Adipose tissue (tissue), 3 donors: ENCODE data around the gene TEX51. TPM values are rescaled to one million over a fixed set of nuclear protein-coding genes. Genes with fewer than 3 reads are reported as not detected.

Experiments
- H3K27ac ChIP-seq: one replicate; pipeline ENCODE4 v1.5.1; 2013; ENCODE audit warnings: low read depth, low read length
- WGBS, 3 donors: extraction: QIAGEN DNeasy Blood & Tissue Kit; methylation state at CpG; one replicate each; pipeline ENCODE4 v1.1.7; 2013; 5-methylcytosine and 5-hydroxymethylcytosine counted together
- polyA plus RNA-seq, 3 donors: library from polyadenylated mRNA; stranded (reverse); fragments of 200-250 nt; gene quantifications; one replicate each; pipeline ENCODE4 v1.2.3, GENCODE V29; 2013
- donor health status: healthy with polysubstance abuse.
- donor health status: Bipolar disorder and iron deficiency.
- donor health status: healthy.

The TEX51 gene
- polyA plus RNA-seq, 3 donors, result not detected

DNA sequence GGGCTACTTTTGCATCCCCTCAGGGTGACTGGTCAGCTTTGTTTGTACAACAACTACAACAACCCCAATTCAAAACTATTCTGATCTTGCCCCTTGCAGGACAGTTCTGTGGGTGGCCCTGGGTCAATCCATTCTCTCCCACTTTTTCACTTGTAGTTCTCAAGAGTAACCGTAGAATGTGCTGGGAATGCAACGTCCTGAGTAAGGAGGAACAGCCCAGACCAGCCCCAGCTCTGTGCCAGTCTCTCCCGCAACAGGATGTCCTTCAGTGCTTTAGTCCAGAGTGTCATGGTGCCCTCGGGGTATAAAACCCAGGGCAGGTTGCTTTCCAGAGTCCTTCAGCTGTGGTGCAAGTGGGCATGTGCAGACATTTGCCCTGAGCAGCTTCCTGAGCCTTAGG lies 22.1 kb upstream of the TEX51 start:
- H3K27ac ChIP-seq, result no peak overlapping the region
- WGBS, 3 donors, result 71 to 82% (median 79%) methylated on average over 4 of the region's 4 CpGs

DNA sequence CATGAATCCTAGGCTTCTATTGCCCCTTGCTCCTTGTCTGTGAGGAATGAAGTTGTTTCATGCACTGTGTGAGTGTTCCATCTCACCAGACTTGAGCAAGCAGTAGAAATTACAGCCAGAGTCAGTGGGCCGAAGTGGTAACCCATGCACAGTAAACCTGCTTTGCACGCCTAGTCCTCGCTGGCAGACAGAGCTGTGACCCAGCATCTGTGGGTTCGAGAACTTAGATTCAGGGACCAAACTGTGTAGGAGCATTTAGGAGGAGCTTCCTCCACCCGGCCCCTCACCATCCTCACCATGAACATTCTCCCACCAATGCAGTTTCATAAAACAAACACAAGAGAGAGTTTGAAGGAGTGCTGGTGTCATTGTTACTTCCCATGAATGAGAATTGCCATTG lies 21.6 kb upstream of the TEX51 start:
- no peak overlapping the region for H3K27ac ChIP-seq
- 77 to 95% (median 94%) methylated on average over 5 of the region's 5 CpGs for WGBS, 3 donors

DNA sequence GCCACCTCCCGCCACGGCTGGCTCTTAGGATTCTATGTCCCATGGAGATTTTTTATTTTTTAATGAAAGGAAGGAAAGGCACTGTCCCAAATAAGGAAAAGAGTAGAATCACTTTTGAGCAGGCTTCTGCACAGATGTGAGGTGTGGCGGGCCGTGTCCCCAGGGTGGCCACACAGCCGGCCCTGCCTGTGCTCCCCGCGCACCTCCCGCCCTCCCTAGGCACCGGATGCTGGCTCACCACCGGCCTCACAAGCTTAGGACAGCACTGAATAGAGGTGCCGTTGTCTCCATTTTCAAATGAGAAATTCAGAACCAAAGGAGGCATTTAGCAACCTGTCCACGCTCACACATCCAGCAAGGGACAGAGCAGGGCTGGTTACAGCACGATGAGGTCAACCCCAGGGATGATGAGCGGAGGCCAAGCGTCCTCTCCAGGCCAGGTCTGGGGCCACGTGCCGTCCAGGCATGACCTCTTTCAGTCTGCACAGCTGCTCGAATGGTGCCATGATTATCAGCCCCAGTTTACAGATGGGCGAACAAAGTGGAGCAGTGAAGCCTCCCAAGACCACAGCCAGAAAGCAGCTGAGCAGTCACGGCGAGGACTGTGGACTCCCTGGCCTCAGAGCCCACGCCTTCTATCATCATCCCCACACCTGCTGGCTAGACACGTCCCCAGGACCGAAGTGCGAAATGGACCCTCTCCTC lies 20.7 kb upstream of the TEX51 start:
- WGBS, 3 donors, result 86 to 94% (median 91%) methylated on average over 25 of the region's 25 CpGs
- H3K27ac ChIP-seq, result no peak overlapping the region

DNA sequence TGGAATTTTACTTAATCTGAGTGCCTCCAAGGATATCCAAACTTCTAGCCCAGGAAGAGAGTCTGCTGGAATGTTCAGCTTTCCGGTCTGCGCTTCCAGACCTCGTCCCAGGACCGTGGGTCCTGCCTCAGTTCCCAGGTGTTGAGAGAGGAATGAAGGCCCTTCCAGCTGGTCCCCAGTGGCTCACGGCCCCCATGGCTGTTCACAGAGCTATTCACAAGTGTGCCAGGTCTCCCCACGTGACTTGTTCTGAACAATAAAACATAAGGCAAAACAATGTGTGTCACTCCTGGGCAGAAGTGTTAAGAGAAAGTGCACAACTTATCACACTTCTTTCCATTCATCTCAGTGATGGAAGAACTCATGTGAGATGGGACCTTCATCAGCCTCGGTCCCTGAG lies 20.1 kb upstream of the TEX51 start:
- H3K27ac ChIP-seq, result no peak overlapping the region
- 64 to 79% (median 78%) methylated on average over 7 of the region's 7 CpGs for WGBS, 3 donors

DNA sequence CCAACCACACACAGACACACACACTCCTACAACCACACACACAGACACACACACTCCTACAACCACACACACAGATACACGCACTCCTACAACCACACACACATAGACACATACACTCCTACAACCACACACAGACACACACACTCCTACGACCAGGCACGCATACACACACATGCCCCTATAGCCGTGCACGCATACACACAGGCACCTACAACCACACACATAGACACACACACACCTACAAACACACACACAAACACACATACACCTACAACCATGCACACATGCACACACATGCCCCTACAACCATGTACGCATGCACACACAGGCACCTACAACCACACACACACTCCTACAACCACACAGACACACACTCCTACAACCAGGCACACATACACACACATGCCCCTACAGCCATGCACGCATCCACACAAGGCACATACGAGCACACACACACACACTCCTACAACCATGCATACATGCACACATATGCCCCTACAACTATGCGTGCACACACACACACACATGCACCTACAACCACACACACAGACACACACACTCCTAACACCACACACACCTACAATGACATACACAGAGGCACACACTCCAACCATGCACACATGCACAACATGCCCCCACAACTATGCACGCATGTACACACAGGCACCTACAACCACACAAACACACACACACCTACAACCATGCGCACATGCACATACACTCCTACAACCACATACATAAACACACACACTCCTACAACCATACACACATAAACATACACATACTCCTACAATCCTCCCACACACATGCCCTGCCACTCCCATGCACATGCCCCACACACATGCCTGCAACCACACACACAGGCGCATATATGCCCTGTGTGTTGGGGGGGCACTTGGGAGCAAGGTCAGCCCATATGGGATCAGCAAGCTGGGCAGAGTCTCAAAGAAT lies 19.1 kb upstream of the TEX51 start:
- H3K27ac ChIP-seq, result no peak overlapping the region
- WGBS, 3 donors, result 92 to 96% (median 96%) methylated on average over 12 of the region's 12 CpGs

DNA sequence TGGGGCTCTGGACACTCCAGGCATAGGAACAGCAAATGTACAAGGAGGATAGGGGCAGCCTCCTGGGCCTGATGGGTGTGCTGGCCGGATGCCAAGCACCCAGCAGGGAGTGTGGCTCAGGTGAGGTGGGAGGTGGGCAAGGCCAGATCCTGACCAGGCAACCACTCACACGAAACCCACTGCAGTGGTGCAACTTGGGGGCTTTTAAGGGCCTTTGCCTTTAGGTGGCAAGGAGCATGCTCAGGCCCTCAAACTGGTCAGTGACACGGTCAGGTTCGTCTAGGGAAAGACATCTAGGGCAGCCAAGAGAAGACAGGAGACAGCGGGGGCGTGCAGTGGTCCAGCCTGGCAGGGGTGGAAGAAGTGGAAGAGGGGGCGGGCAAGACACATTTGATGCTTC lies 18.4 kb upstream of the TEX51 start:
- 76 to 83% (median 80%) methylated on average over 7 of the region's 7 CpGs for WGBS, 3 donors
- H3K27ac ChIP-seq, result no peak overlapping the region

DNA sequence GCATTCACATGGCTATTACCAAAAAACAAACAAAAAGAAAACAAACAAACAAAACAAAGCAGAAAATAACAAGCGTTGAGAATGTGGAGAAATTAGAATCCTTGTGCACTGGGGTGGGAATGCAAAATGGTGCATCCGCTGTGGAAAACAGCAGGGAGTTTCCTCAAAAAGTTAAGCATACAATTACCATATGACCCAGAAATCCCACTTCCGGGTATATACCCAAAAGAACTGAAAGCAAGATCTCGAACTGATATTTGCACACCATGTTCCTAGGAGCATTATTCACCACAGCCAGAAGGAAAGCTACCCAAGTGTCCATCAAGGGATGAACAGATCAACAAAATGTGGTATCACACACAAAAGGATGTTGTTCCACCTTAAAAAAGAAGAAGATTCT lies 17.9 kb upstream of the TEX51 start:
- H3K27ac ChIP-seq, result no peak overlapping the region
- 63 to 72% (median 64%) methylated on average over 4 of the region's 4 CpGs for WGBS, 3 donors

DNA sequence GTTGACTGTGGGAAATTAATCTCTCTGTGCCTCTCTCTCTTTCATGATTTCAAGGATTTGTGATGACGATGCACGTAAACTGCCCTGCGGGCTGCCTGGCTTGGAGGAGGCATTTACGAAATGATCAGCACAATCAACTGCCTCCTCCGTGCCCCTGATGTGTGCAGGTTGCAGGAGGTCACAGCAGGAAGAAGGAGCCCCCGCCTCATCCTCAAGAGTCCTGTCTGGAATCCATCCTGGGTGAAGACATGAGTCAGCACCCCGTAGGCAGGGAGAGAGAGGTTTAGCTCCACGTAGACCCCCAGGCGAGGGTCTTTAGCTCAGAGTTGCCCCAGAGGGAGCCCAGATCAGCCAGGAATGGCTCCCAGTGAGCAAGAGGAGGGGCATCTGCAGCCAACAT lies 17.1 kb upstream of the TEX51 start:
- no peak overlapping the region for H3K27ac ChIP-seq
- WGBS, 3 donors, result 69 to 71% (median 70%) methylated on average over 9 of the region's 9 CpGs

DNA sequence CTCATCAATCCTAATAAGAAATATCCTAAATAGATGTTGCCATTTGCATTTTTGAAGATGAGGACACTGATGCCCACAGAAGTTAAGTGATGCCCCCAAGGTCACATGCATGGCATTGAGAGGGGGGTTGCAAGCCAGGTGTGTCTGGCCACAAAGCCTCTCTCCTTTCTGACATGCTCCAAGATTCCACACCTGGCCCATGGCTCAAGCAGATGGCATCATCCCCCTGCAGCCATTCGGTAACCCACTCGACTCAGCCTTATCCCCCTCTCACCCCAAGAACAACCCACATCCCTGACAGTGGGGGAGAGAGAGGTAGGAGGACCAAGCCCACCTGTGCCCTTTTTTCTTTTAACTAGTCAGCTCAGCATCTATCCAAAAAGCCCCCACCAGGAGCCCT lies 16.5 kb upstream of the TEX51 start:
- 38 to 45% (median 44%) methylated on average over 2 of the region's 2 CpGs for WGBS, 3 donors
- H3K27ac ChIP-seq, result no peak overlapping the region

DNA sequence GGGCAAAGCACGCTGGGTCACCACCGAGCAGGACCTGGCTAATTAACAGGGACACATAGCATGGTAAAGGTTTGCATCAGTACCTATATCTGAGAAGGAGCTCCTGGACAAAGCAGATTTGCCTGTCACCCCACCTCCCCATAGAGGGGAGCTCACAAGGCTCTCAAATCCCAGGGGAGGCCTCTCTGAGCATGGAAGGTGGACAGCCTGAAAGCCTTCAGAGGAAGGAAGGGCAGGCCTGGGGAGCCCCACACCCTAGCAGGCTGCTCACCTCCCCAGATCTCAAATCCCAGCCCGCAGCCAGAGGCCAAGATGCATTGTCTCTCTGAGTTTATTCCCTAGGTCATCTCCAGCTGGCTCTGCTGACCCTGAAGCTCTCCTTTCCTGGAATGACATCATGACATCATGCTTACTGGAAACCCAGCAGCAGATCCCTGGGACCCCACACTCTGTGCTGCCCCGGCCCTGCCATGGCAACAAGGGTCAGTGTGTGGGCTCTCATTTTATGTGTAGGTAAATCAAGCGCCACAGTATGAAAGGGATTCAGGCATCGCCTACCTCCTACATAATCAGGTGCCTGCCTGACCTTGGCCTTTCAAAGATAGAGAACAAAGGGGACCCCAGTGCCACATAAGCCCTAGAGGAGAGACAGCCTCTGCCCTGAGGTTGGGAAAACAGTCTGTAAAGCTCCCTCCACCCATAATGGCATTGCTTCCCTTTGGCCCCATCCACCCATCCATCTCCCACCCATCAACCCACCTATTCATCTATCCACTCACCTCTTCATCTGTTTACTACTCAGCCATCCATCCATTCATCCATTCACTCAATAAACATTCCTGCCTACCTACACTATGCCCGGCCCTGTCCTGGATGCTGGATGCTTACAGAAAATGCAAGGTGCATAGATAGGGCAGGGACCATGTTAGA lies 15.7 kb upstream of the TEX51 start:
- 73 to 94% (median 89%) methylated on average over 7 of the region's 7 CpGs for WGBS, 3 donors
- no peak overlapping the region for H3K27ac ChIP-seq

DNA sequence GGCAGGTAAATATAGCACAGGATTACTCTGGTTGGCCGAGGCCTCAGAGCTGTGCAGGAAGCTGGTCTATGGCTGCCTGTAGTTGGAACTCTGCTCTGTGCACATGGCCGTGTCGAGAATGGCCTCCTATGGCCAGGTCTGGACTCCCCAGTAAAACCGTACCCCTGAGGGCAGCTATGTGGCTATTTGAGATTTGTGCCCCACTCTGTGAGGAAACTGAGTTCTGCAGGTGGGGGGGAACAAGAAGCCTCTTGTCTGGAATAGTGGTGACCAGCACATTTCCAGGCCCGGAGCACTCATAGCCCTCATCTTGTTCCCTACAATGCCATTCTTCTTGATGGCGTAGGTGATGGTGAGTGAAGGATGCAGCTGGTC lies 15.0 kb upstream of the TEX51 start:
- H3K27ac ChIP-seq, result no peak overlapping the region
- 87 to 93% (median 93%) methylated on average over 6 of the region's 6 CpGs for WGBS, 3 donors

DNA sequence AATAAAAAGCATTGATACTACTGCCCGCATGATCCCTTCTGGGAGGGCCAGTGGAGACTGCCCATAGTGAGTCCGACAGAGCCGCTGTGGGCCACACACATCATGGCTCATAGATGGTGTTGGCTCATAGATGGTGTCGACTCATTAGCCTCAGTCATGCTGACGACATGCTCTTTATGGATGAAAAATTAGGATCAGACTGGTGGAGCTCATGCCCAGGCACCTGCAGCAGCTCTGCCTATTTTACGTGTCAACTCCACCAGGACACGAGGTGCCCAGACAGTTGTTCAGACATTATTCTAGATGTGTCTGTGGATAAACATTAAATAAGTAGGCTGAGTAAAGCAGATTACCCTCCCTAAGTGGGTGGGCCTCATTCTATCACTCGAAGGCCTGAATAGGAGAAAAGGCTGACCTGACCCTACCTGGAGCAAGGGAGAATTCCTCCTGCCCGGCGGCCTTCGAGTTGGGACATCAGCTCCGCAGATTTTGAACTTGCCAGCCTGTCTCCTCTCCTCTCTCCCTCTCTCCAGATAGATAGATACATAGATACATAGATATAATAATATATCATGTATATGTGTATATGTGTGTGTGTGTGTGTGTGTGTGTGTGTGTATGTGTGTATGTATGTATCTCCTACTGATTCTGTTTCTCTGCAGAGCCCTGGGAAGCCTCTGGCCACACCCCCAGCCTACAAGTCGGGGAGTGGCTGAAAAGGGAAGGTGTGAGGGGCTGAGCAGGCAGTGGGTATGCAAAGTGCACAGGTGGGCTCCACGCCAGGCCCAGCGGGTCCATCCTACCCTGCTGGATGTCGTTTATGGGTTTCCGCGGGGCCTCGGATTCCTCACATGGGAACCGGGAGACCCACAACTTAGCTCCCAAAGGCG lies 13.6 kb upstream of the TEX51 start:
- no peak overlapping the region for H3K27ac ChIP-seq
- 74 to 85% (median 78%) methylated on average over 21 of the region's 21 CpGs for WGBS, 3 donors

DNA sequence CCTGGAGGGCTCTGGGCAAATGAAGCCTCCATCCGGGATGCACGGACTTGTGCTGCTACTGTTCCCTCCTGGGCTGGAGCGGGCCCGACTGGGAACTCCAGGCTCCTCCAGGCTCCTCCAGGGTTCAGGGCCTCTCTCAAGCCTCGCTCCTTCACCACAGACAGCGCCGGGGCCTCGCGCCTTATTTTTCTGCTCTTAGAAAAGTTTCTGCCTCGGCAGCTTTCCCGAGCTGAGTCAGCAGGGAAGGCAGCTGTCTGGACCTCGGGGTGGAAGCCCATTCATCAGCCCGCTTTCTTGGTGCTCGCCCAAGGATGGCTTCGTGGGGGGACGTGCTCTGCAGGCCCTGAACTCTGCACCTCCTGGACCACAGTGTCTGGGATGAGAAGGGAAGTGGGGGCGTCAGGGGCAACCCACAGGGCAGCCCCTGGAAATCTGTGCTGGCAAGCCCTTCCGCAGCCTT lies 12.9 kb upstream of the TEX51 start:
- no peak overlapping the region for H3K27ac ChIP-seq
- 32 to 45% (median 35%) methylated on average over 18 of the region's 18 CpGs for WGBS, 3 donors

DNA sequence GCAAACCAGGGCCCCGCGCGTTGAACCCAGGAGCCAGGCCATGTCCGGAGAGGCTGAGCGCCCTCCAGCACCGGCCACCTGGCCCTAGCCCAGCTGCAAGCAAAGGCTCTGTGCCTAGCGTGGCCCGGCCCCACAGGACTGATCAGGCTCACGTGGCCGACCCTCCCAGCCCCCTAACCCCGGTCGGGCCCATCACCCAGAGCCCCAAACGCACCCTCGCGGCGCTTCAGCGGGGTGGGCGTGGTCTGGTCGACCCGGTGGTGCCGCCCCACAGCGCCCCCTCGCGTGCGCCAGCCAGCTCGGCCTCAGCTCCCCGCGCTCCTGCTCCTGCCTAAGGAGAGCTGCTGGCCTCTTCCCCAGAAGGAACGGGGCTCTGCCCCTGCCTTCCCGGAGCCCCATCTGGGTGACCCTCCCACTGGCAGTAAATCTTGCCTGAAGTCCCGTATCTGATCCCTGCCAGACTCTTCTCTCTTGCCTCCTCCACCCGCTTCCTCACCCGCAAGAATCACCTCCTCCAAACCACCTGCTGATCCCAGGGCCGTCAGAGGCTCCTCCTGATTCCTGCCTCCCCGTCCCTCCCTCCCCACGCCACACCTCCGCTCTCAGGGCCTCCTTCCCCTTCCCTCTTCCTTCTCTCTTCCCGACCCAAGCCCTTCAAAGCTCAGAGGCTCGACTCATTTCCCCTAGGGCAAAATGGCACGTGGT lies 12.3 kb upstream of the TEX51 start:
- H3K27ac ChIP-seq, result no peak overlapping the region
- WGBS, 3 donors, result 3 to 7% (median 4%) methylated on average over 35 to 40 of the region's 40 CpGs

DNA sequence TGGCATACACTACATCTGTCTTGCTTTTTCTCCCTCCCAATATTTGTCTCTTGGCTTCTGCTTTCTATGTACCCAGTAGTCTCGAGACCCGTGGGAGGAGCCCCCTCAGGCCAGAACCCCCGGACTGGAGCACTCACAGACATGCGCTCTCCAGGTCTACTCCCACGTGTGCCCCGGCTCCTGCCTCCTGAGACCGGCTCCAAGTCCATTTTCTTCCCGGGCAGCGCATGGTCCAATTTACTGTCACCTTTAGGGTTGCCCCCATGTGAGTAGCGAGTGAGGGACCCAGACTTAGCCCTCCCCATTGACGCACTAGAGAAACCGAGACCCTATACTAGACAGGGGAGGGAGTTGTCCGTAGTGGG lies 11.8 kb upstream of the TEX51 start:
- 74 to 83% (median 75%) methylated on average over 13 of the region's 13 CpGs for WGBS, 3 donors
- H3K27ac ChIP-seq, result no peak overlapping the region

DNA sequence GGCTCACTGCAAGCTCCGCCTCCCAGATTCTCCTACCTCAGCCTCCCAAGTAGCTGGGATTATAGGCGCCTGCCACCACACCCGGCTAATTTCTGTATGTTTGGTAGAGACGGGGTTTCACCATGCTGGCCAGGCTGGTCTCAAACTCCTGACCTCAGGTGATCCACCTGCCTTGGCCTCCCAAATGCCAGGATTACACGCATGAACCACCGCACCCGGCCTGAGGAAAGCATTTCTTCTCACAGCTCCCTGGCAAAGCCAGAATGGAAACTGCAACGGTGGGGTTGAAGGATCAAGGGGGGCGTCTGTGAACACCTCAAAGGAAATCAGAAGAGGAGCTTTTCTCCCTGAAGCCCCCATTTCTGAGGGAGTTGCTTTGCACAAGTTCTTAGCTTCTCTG lies 11.2 kb upstream of the TEX51 start:
- 88 to 97% (median 94%) methylated on average over 9 of the region's 9 CpGs for WGBS, 3 donors
- no peak overlapping the region for H3K27ac ChIP-seq

DNA sequence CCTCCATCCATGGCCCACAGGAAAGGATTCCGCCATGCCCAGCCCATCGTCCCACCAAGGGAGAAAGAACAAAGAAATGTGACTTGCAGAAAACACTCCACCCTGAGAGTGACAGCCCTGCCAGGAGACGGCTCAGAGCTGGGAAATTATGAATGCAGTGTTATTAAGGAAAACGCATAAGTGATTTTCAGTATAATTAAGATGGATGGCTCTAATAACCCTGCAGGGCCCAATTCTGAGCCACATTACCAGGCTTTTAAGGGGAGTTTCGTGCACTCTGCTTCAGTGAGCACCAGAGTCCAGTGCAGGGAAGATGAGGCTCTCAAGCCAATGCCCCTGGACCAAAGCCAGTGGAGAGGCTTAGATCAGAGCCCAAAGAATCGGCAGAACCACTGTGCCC lies 10.6 kb upstream of the TEX51 start:
- 69 to 76% (median 74%) methylated on average over 6 of the region's 6 CpGs for WGBS, 3 donors
- H3K27ac ChIP-seq, result no peak overlapping the region
